AG04450 (cell line): ENCODE measurements around the gene FBXL17. TPM values are rescaled to one million over a fixed set of nuclear protein-coding genes. Genes with fewer than 3 reads are reported as not detected.

Experiments used
- CTCF ChIA-PET: fragments of 300-600, 350-600 bp; formaldehyde crosslinking; extraction: SDS; loops from one replicate; lab custom pipeline; 2022; ENCODE audit warnings: antibody characterized with exemption, inconsistent platforms; lab: Charles Lee
- POLR2A ChIA-PET: fragments of 350-600 bp; formaldehyde crosslinking; extraction: SDS; loops from one replicate; lab custom pipeline; 2021; ENCODE audit warnings: antibody characterized with exemption, inconsistent platforms; lab: Yijun Ruan, JAX
- DNase-seq: peaks from one replicate; pipeline ENCODE4 v3.0.0-alpha.2; 2011; ENCODE audit warnings: low read depth, low spot score
- H3K27ac ChIP-seq: one replicate; pipeline ENCODE4 v1.5.1; 2012; ENCODE audit warnings: low read depth, low read length, control low read depth
- H3K27me3 ChIP-seq: one replicate; pipeline ENCODE4 v1.6.0; 2012; ENCODE audit warnings: low read length; ENCODE audit not compliant: control insufficient read depth, insufficient read depth
- H3K4me3 ChIP-seq: 2 replicates; pipeline ENCODE4 v1.5.1; 2011; ENCODE audit warnings: mild to moderate bottlenecking, low read depth, low read length, control low read depth
- H3K9me3 ChIP-seq: 2 replicates; pipeline ENCODE4 v1.5.1; 2012; ENCODE audit warnings: low read length; ENCODE audit not compliant: control insufficient read depth, insufficient read depth
- CTCF ChIP-seq: IDR thresholded peaks from 2 replicates; pipeline ENCODE4 v1.5.1; 2011; ENCODE audit warnings: low read depth, low read length, control low read depth, inconsistent platforms
- polyA plus RNA-seq: library from polyadenylated mRNA; depleted of rRNA; stranded (reverse); fragments of >200 nt; gene quantifications from 2 replicates; pipeline ENCODE4 v1.2.3, GENCODE V29; 2011

FBXL17 gene
- polyA plus RNA-seq, 1 experiment: 9.4 TPM

- Histone ChIP-seq H3K27me3 (no peaks in the 10 kb centered on the region), H3K27ac (no peak overlapping the region), H3K4me3 (no peak overlapping the region), H3K9me3 (peaks cover 10% of the 10 kb centered on the region)
- no peak for TF ChIP-seq CTCF
- ChIA-PET CTCF (no interaction called here), POLR2A (no interaction called here)
- DNase-seq: no peak
These were observed 8.5 kb downstream of the FBXL17 start for GRCh38 chr5:108373426-108373825.

GRCh38 chr5:108372369-108372768 is 9.5 kb downstream of the FBXL17 start:
- H3K4me3 ChIP-seq: no peak overlapping the region
- H3K9me3 ChIP-seq: peaks cover 10% of the 10 kb centered on the region
- CTCF ChIA-PET: interaction anchor here (1.6 kb wide), 1 partner anchor 112 kb away, joined by 7 read pairs; no protein-coding TSS in a partner anchor
- POLR2A ChIA-PET: no interaction called here
- TF ChIP-seq CTCF: no peak
- H3K27me3 ChIP-seq: no peaks in the 10 kb centered on the region
- H3K27ac ChIP-seq: no peak overlapping the region
- no peak for DNase-seq

- POLR2A ChIA-PET: no interaction called here
- H3K27ac ChIP-seq: no peak overlapping the region
- no peak for TF ChIP-seq CTCF
- H3K9me3 ChIP-seq: peaks cover 8% of the 10 kb centered on the region
- H3K27me3 ChIP-seq: no peaks in the 10 kb centered on the region
- CTCF ChIA-PET: interaction anchor here (1.6 kb wide), 1 partner anchor 111 kb away, joined by 7 read pairs; no protein-coding TSS in a partner anchor
- H3K4me3 ChIP-seq: no peak overlapping the region
- DNase-seq: no peak
These were observed 10.6 kb downstream of the FBXL17 start for GRCh38 chr5:108371263-108371662.

- no peaks in the 10 kb centered on the region for H3K27me3 ChIP-seq
- CTCF ChIA-PET: no interaction called here
- no peak overlapping the region for H3K4me3 ChIP-seq
- no peak for DNase-seq
- no peak for TF ChIP-seq CTCF
- no peak overlapping the region for H3K27ac ChIP-seq
- H3K9me3 ChIP-seq: peaks cover 5% of the 10 kb centered on the region
- POLR2A ChIA-PET: no interaction called here
These were observed 12.7 kb downstream of the FBXL17 start for GRCh38 chr5:108369167-108369566.

- TF ChIP-seq CTCF: no peak
- DNase-seq: no peak
- Histone ChIP-seq H3K4me3 (no peak overlapping the region), H3K27ac (no peak overlapping the region), H3K27me3 (no peaks in the 10 kb centered on the region), H3K9me3 (no peaks in the 10 kb centered on the region)
- ChIA-PET POLR2A (no interaction called here), CTCF (interaction anchor here (2.3 kb wide), 1 partner anchor 107 kb away, joined by 13 read pairs; no protein-coding TSS in a partner anchor)
These were observed 14.1 kb downstream of the FBXL17 start for GRCh38 chr5:108367679-108368334.
